Fibroblast of lung (primary cell): Measurements from ENCODE around the gene FERMT2. TPM values are rescaled to one million over a fixed set of nuclear protein-coding genes. Genes with fewer than 3 reads are reported as not detected.

Source experiments
- DNase-seq, 2 donors: peaks; one replicate each; pipeline versions ENCODE4 v3.0.0 to v3.0.0-alpha.2; 2010; ENCODE audit warnings: low read depth in 2 of 2
- H2AFZ ChIP-seq: 2 replicates; pipeline ENCODE4 v1.5.1; 2012; ENCODE audit warnings: low read length, control low read depth, inconsistent platforms
- H3K27ac ChIP-seq: 2 replicates; pipeline ENCODE4 v1.5.1; 2011; ENCODE audit warnings: low read length, control low read depth; ENCODE audit not compliant: insufficient read depth
- H3K27me3 ChIP-seq: 2 replicates; pipeline ENCODE4 v1.5.1; 2011; ENCODE audit warnings: mild to moderate bottlenecking, low read length; ENCODE audit not compliant: control insufficient read depth, insufficient read depth
- H3K36me3 ChIP-seq: 2 replicates; pipeline ENCODE4 v1.5.1; 2011; ENCODE audit warnings: low read length; ENCODE audit not compliant: control insufficient read depth, insufficient read depth
- H3K4me1 ChIP-seq: 2 replicates; pipeline ENCODE4 v1.5.1; 2011; ENCODE audit warnings: low read length; ENCODE audit not compliant: control insufficient read depth, insufficient read depth; ENCODE audit errors: extremely low read depth
- H3K4me2 ChIP-seq: 2 replicates; pipeline ENCODE4 v1.5.1; 2011; ENCODE audit warnings: low read length, control low read depth; ENCODE audit not compliant: insufficient read depth; ENCODE audit errors: extremely low read depth
- H3K4me3 ChIP-seq, 4 experiments: fragments of 200-600 bp in 1 of 4; sonication (generic) in 1 of 4; replicated peaks in 1 of 4; 2 replicates each; pipeline ENCODE4 v1.5.1; 2011 to 2016; ENCODE audit warnings: low read length in 4 of 4, low read depth in 3 of 4, mild to moderate bottlenecking in 3 of 4, control low read depth in 2 of 4, inconsistent platforms in 1 of 4, mixed read lengths in 1 of 4; ENCODE audit not compliant: insufficient read depth in 1 of 4; ENCODE audit errors: control extremely low read depth in 1 of 4
- H3K79me2 ChIP-seq: 2 replicates; pipeline ENCODE4 v1.5.1; 2012; ENCODE audit warnings: mild to moderate bottlenecking, low read length, inconsistent platforms; ENCODE audit not compliant: control insufficient read depth, insufficient read depth
- H3K9ac ChIP-seq: 2 replicates; pipeline ENCODE4 v1.5.1; 2011; ENCODE audit warnings: mild to moderate bottlenecking, low read length, control low read depth; ENCODE audit not compliant: insufficient read depth
- H3K9me3 ChIP-seq: 2 replicates; pipeline ENCODE4 v1.5.1; 2012; ENCODE audit warnings: low read depth, low read length; ENCODE audit not compliant: control insufficient read depth, insufficient read depth
- H4K20me1 ChIP-seq: 2 replicates; pipeline ENCODE4 v1.5.1; 2011; ENCODE audit warnings: low read length; ENCODE audit not compliant: control insufficient read depth, insufficient read depth; ENCODE audit errors: extremely low read depth
- EZH2 ChIP-seq: IDR thresholded peaks from 2 replicates; pipeline ENCODE4 v1.5.1; 2012; ENCODE audit warnings: low read length, control low read depth, mild to moderate bottlenecking; ENCODE audit errors: missing control alignments
- polyA plus RNA-seq, 2 donors: library from polyadenylated mRNA; depleted of rRNA in 1 of 2; stranded (reverse) in 1 of 2; unstranded in 1 of 2; fragments of >200 nt; gene quantifications; 2 replicates each; pipeline ENCODE4 v1.2.1, GENCODE V29; 2011 to 2012; ENCODE audit warnings: missing spikeins in 1 of 2
- total RNA-seq: library from RNA; depleted of rRNA; stranded (reverse); fragments of >200 nt; gene quantifications from 2 replicates; pipeline ENCODE4 v1.2.1, GENCODE V29; 2014
- TF ChIP-seq, protein P1 (sequence below), 2 donors: IDR thresholded peaks in 1 of 2; conservative IDR thresholded peaks in 1 of 2; 1 replicate in 1 of 2; 2 replicates in 1 of 2; pipeline ENCODE4 v1.5.1; 2011 to 2012; ENCODE audit warnings: low read length in 2 of 2, control low read depth in 1 of 2, inconsistent platforms in 1 of 2, low read depth in 1 of 2, mild to moderate bottlenecking in 1 of 2

The FERMT2 gene
- total and polyA plus RNA-seq, 2 donors (not counting 1 experiment from before 2014, with no cell fraction given) = 111 to 439 TPM

GRCh38 chr14:52876311-52876710 lies 74.5 kb downstream of the FERMT2 start:
- TF ChIP-seq, protein P1, sequence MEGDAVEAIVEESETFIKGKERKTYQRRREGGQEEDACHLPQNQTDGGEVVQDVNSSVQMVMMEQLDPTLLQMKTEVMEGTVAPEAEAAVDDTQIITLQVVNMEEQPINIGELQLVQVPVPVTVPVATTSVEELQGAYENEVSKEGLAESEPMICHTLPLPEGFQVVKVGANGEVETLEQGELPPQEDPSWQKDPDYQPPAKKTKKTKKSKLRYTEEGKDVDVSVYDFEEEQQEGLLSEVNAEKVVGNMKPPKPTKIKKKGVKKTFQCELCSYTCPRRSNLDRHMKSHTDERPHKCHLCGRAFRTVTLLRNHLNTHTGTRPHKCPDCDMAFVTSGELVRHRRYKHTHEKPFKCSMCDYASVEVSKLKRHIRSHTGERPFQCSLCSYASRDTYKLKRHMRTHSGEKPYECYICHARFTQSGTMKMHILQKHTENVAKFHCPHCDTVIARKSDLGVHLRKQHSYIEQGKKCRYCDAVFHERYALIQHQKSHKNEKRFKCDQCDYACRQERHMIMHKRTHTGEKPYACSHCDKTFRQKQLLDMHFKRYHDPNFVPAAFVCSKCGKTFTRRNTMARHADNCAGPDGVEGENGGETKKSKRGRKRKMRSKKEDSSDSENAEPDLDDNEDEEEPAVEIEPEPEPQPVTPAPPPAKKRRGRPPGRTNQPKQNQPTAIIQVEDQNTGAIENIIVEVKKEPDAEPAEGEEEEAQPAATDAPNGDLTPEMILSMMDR (conservative IDR thresholded peaks at IDR 0.05 in 1 of 2, IDR thresholded peaks at IDR 0.05 in 1 of 2; ENCODE audit: low read depth in 1 of 2, low read length in 2 of 2) = no peak
- no peak for TF ChIP-seq EZH2
- peaks cover 15% of the 10 kb centered on the region for H3K79me2 ChIP-seq
- peaks cover 19% of the 10 kb centered on the region for H3K36me3 ChIP-seq
- no peak overlapping the region for H3K4me2 ChIP-seq
- H3K4me1 ChIP-seq = peaks cover 23% of the 10 kb centered on the region
- no peak overlapping the region for H3K9ac ChIP-seq
- no peak overlapping the region for H3K4me3 ChIP-seq
- no peaks in the 10 kb centered on the region for H3K9me3 ChIP-seq
- no peaks in the 10 kb centered on the region for H4K20me1 ChIP-seq
- no peaks in the 10 kb centered on the region for H3K27me3 ChIP-seq
- DNase-seq = peak; percentile 69 to 72
- no peak overlapping the region for H3K27ac ChIP-seq
- H2AFZ ChIP-seq = no peak overlapping the region

DNA sequence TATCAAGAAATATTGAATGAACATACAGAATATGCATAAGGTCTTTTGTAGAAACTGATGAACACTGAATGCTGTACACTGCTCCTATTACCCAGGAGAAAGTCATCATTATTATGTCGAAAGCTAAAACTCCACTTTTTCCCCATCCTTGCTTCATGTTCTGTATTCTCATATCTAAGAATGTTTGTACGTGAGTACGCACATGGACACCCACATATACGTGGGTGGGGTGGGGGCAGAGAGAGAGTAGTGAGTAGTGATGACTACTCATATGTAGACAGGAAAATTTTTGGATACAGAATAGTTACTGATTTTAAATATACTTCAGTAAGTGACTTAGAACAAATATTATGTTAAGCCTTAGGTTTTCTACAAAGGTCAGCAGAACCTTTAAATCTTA lies 75.1 kb downstream of the FERMT2 start:
- Histone ChIP-seq H3K36me3 (peaks cover 19% of the 10 kb centered on the region), H3K9ac (no peak overlapping the region)
- DNase-seq = no peak

DNA sequence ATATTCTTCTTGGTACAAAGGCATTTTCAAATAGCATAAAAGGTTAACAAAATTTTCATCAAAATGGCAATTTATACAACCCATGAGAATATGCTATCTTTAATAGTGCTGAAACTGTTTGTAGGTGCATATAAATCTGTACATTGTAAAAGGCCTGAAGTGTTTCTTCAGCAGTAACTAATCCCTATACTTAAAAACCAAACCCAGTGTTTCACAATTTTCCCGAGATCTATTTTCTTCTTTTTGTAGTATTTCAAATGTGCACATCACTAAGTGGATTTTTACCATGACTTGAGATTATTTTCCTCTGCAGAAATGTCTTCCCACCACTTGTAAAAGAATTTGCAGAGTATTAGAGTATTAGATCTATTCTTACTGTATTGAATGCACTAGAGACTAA lies 76.5 kb downstream of the FERMT2 start:
- Histone ChIP-seq H3K4me1 (peaks cover 19% of the 10 kb centered on the region), H3K79me2 (peaks cover 7% of the 10 kb centered on the region), H3K9me3 (no peaks in the 10 kb centered on the region), H3K4me2 (no peak overlapping the region), H2AFZ (no peak overlapping the region), H4K20me1 (no peaks in the 10 kb centered on the region), H3K27ac (no peak overlapping the region), H3K36me3 (peaks cover 18% of the 10 kb centered on the region), H3K27me3 (no peaks in the 10 kb centered on the region), H3K4me3 (no peak overlapping the region), H3K9ac (no peak overlapping the region)
- no peak for TF ChIP-seq EZH2
- TF ChIP-seq, protein P1 (conservative IDR thresholded peaks at IDR 0.05 in 1 of 2, IDR thresholded peaks at IDR 0.05 in 1 of 2; ENCODE audit: low read depth in 1 of 2, low read length in 2 of 2) = no peak
- DNase-seq = no peak

More for the DNA sequence above, 75.1 kb downstream of the FERMT2 start:
- no peak for TF ChIP-seq EZH2
- TF ChIP-seq, protein P1 (conservative IDR thresholded peaks at IDR 0.05 in 1 of 2, IDR thresholded peaks at IDR 0.05 in 1 of 2; ENCODE audit: low read depth in 1 of 2, low read length in 2 of 2) = no peak
- H3K27me3 ChIP-seq = no peaks in the 10 kb centered on the region
- H4K20me1 ChIP-seq = no peaks in the 10 kb centered on the region
- H3K9me3 ChIP-seq = no peaks in the 10 kb centered on the region
- H3K4me3 ChIP-seq = no peak overlapping the region
- peaks cover 23% of the 10 kb centered on the region for H3K4me1 ChIP-seq
- no peak overlapping the region for H3K27ac ChIP-seq
- H3K4me2 ChIP-seq = no peak overlapping the region
- H2AFZ ChIP-seq = no peak overlapping the region
- H3K79me2 ChIP-seq = peaks cover 11% of the 10 kb centered on the region
